Spleen (tissue), 11 donors: ENCODE measurements around the gene RAD51B. TPM values are rescaled to one million over a fixed set of nuclear protein-coding genes. Genes with fewer than 3 reads are reported as not detected.

Experiments used
- DNase-seq: peaks from one replicate; pipeline ENCODE4 v3.0.0-alpha.2; 2020
- H3K27ac ChIP-seq, 8 donors: fragments of 200-600 bp; sonication (generic) in 7 of 8; 1 replicate in 4 of 8; 2 replicates in 4 of 8; pipeline versions ENCODE4 v1.5.0 to v1.8.0; 2016 to 2021; ENCODE audit warnings: inconsistent platforms in 4 of 8, mild to moderate bottlenecking in 4 of 8, moderate library complexity in 1 of 8
- H3K27me3 ChIP-seq, 7 donors: fragments of 200-600 bp; sonication (generic) in 6 of 7; replicated peaks in 1 of 7; 1 replicate in 4 of 7; 2 replicates in 3 of 7; pipeline versions ENCODE4 v1.5.0 to v1.8.0; 2016 to 2021; ENCODE audit warnings: inconsistent platforms in 3 of 7, mild to moderate bottlenecking in 1 of 7
- H3K36me3 ChIP-seq, 6 donors: fragments of 200-600 bp; sonication (generic) in 5 of 6; 1 replicate in 4 of 6; 2 replicates in 2 of 6; pipeline versions ENCODE4 v1.5.0 to v1.8.0; 2016 to 2021; ENCODE audit warnings: inconsistent platforms in 2 of 6
- H3K4me1 ChIP-seq, 6 donors: fragments of 200-600 bp; sonication (generic) in 5 of 6; 1 replicate in 3 of 6; 2 replicates in 3 of 6; pipeline versions ENCODE4 v1.5.0 to v1.8.0; 2016 to 2021; ENCODE audit warnings: inconsistent platforms in 3 of 6
- H3K4me3 ChIP-seq, 8 donors: fragments of 200-600 bp; sonication (generic) in 7 of 8; 1 replicate in 4 of 8; 2 replicates in 4 of 8; pipeline versions ENCODE4 v1.5.0 to v1.8.0; 2016 to 2021; ENCODE audit warnings: inconsistent platforms in 4 of 8, mild to moderate bottlenecking in 4 of 8, moderate library complexity in 2 of 8
- H3K9me3 ChIP-seq, 8 donors: fragments of 200-600 bp; sonication (generic) in 7 of 8; 1 replicate in 4 of 8; 2 replicates in 4 of 8; pipeline versions ENCODE4 v1.5.0 to v1.8.0; 2016 to 2021; ENCODE audit warnings: inconsistent platforms in 4 of 8
- POLR2A ChIP-seq, 3 donors: fragments of 450-650 bp; IDR thresholded peaks; one replicate each; pipeline ENCODE4 v1.5.1; 2017; ENCODE audit warnings: antibody characterized with exemption in 3 of 3, mild to moderate bottlenecking in 1 of 3
- POLR2AphosphoS5 ChIP-seq, 3 donors: sonication (generic); formaldehyde crosslinking; IDR thresholded peaks; one replicate each; pipeline ENCODE4 v1.5.1; 2017; ENCODE audit warnings: antibody characterized with exemption in 3 of 3
- WGBS, 5 donors: extraction: QIAGEN DNeasy Blood & Tissue Kit in 3 of 5; methylation state at CpG; one replicate each; pipeline versions ENCODE4 v1.1.5 to v1.1.7; 2013 to 2018; 5-methylcytosine and 5-hydroxymethylcytosine counted together
- intact Hi-C: fragments of 100-400 bp; cut with DNase I; formaldehyde crosslinking; loops from one replicate; pipeline ENCODE4 v1.15.0; 2023; ENCODE audit warnings: low total_unique reads
- polyA plus RNA-seq, 3 donors: library from polyadenylated mRNA; stranded (reverse); fragments of 200-250 nt; gene quantifications; one replicate each; pipeline ENCODE4 v1.2.1, GENCODE V29; 2013
- total RNA-seq, 7 donors: library from RNA; depleted of rRNA in 3 of 7; stranded (reverse); fragments of >200 nt in 3 of 7; fragmentation: NEBNext Ultra II Directional in 4 of 7; extraction: Animal tissue kit (Norgen Biotek cat#: 25700) in 4 of 7; gene quantifications; one replicate each; pipeline versions ENCODE4 v1.1.0 to v1.2.1, GENCODE V29; 2016 to 2021
- TF ChIP-seq, protein P1 (sequence below), 11 experiments: fragments of 200-600 bp in 7 of 11; fragments of 450-650 bp in 4 of 11; sonication (generic) in 4 of 11; IDR thresholded peaks in 8 of 11; conservative IDR thresholded peaks in 3 of 11; 1 replicate in 7 of 11; 2 replicates in 4 of 11; pipeline versions ENCODE4 v1.4.0 to v1.8.0; 2016 to 2021; ENCODE audit warnings: antibody characterized with exemption in 11 of 11, inconsistent platforms in 4 of 11, mild to moderate bottlenecking in 1 of 11
- donor health status: healthy with polysubstance abuse.
- donor health status: DM: no; HTN: no; CAD: no; lungs with moderate emphysema.
- donor health status: DM: no; HTN: no; CAD: no.
- donor health status: Bipolar disorder and iron deficiency.
- donor health status: healthy.
- donor health status: DM: no; HTN: no; CAD: no.
- donor health status: DM: yes; HTN: yes; CAD: no.

RAD51B gene
- total and polyA plus RNA-seq, 10 donors = 4.2 to 43.7 (median 29.8) TPM

DNA sequence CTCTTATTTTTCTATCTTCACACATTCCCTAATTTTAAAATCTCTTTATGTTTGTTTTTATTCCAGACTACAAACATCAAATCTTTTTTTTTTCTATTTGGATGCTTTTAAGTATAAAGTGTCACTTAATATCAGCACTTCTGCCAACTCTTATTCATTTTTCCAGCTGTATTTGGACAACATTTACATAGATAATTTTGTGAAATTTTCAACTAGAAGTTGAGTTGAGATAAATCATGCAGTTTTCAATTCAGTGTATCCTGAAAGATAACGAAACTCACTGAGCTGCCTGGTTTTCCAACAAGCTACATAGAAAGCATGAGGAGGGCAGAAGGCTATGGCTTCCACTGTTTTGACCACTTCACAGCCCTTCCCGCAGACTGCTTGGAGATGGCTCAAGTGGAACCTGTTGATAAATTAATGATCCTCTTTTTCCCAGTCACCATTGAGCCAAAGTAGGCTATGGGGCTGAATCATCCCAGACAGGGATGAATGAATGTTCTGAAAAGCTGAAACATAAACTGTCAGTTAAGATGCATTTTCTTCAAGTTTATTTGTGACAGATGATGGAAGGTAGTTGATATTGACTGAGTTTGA, 213.9 kb downstream of the RAD51B start:
- intact Hi-C loops = no loop called here
- Histone ChIP-seq H3K36me3 (no peaks in the 10 kb centered on the region), H3K4me1 (peaks cover 0 to 6% (median 0%) of the 10 kb centered on the region in 6 donors), H3K9me3 (peaks cover 0 to 18% (median 6%) of the 10 kb centered on the region in 8 donors), H3K27ac (no peak overlapping the region), H3K4me3 (no peak overlapping the region), H3K27me3 (no peaks in the 10 kb centered on the region)
- no peak for DNase-seq
- 40 to 92% (median 78%) methylated on average over 2 of the region's 2 CpGs for WGBS, 5 donors
- TF ChIP-seq POLR2A (IDR thresholded peaks at IDR 0.05) (no peak), POLR2AphosphoS5 (IDR thresholded peaks at IDR 0.05) (no peak)
- TF ChIP-seq, protein P1, sequence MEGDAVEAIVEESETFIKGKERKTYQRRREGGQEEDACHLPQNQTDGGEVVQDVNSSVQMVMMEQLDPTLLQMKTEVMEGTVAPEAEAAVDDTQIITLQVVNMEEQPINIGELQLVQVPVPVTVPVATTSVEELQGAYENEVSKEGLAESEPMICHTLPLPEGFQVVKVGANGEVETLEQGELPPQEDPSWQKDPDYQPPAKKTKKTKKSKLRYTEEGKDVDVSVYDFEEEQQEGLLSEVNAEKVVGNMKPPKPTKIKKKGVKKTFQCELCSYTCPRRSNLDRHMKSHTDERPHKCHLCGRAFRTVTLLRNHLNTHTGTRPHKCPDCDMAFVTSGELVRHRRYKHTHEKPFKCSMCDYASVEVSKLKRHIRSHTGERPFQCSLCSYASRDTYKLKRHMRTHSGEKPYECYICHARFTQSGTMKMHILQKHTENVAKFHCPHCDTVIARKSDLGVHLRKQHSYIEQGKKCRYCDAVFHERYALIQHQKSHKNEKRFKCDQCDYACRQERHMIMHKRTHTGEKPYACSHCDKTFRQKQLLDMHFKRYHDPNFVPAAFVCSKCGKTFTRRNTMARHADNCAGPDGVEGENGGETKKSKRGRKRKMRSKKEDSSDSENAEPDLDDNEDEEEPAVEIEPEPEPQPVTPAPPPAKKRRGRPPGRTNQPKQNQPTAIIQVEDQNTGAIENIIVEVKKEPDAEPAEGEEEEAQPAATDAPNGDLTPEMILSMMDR (IDR thresholded peaks at IDR 0.05 in 8 of 11, conservative IDR thresholded peaks at IDR 0.05 in 3 of 11) = no peak

DNA sequence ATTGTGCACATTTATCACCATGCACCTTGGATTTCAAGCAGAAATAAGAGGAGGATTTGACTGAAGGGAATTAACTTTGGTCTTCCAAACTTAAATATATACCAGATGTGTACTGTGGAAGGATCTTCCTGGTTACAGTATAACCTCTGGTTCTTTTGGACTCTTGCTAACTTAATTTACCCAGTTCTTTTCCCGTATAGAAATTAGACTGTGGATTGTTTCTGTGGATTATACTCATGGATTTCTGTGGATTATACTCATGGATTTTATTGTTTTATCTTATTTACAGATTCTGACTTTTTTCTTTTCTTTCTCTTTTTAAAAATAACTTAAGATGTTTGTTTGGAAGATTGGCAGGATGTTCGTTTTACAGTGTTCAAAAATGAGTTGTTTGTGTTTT, 215.3 kb downstream of the RAD51B start:
- TF ChIP-seq, protein P1 (IDR thresholded peaks at IDR 0.05 in 8 of 11, conservative IDR thresholded peaks at IDR 0.05 in 3 of 11) = no peak
- TF ChIP-seq POLR2AphosphoS5 (IDR thresholded peaks at IDR 0.05) = no peak
- TF ChIP-seq POLR2A (IDR thresholded peaks at IDR 0.05) = no peak

DNA sequence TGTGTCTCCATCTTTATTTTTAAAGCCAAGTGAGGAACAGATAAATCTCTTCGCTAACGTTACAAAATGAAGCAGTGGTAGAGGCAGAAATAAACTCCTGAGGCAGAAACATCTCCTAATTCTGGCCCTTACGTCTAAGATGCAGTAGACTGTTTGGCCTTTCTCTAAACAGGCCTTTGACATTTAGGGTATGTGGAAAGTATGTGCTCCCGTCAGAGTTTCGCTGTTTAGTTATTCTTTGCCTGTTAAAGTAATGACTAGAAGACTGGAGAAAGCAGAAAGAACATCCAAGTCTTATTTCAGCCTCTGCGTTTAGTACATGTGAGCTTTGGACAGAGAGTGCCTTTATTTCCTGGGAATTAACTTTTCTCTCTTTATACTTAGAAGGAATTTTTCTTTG, 216.6 kb downstream of the RAD51B start:
- no peaks in the 10 kb centered on the region for H3K36me3 ChIP-seq
- H3K9me3 ChIP-seq = peaks cover 0 to 1% (median 0%) of the 10 kb centered on the region in 8 donors
- H3K27ac ChIP-seq = no peak overlapping the region
- DNase-seq = no peak
- TF ChIP-seq, protein P1 (IDR thresholded peaks at IDR 0.05 in 8 of 11, conservative IDR thresholded peaks at IDR 0.05 in 3 of 11) = no peak
- H3K4me1 ChIP-seq = peaks cover 0 to 6% (median 0%) of the 10 kb centered on the region in 6 donors
- H3K4me3 ChIP-seq = no peak overlapping the region
- 89 to 97% (median 95%) methylated on average over 6 of the region's 6 CpGs for WGBS, 5 donors
- intact Hi-C loops = no loop called here
- H3K27me3 ChIP-seq = no peaks in the 10 kb centered on the region

More for the DNA sequence above, 215.3 kb downstream of the RAD51B start:
- intact Hi-C loops = no loop called here
- H3K4me1 ChIP-seq = peaks cover 0 to 6% (median 0%) of the 10 kb centered on the region in 6 donors
- H3K36me3 ChIP-seq = no peaks in the 10 kb centered on the region
- H3K4me3 ChIP-seq = no peak overlapping the region
- no peaks in the 10 kb centered on the region for H3K27me3 ChIP-seq
- H3K9me3 ChIP-seq = peaks cover 0 to 14% (median 3%) of the 10 kb centered on the region in 8 donors
- no peak overlapping the region for H3K27ac ChIP-seq
- no peak for DNase-seq
- WGBS, 5 donors = 86 to 95% (median 93%) methylated on average over 2 of the region's 2 CpGs

DNA sequence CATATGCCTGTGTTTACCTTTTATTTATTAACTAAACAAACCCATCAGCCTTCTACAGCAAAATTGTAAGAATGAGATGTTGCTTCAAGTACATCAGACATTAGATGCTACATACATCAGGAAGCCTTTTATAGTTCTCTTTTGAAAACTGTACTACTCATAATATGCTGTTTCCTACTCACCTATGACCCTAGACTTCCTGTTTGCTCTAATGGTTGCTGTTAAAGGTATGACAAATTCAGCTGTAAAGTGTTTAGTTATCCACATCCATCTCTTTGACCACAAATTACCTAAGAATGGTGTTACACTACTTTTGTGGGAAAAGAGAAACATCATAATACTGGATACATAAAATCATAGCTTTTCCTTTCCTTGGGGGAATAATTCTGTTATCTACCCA, 220.0 kb downstream of the RAD51B start:
- intact Hi-C loops = no loop called here
- H3K27ac ChIP-seq = no peak overlapping the region
- no peak for DNase-seq
- H3K27me3 ChIP-seq = no peaks in the 10 kb centered on the region
- H3K9me3 ChIP-seq = no peaks in the 10 kb centered on the region
- TF ChIP-seq POLR2AphosphoS5 (IDR thresholded peaks at IDR 0.05) = no peak
- no peak for TF ChIP-seq POLR2A (IDR thresholded peaks at IDR 0.05)
- TF ChIP-seq, protein P1 (IDR thresholded peaks at IDR 0.05 in 8 of 11, conservative IDR thresholded peaks at IDR 0.05 in 3 of 11) = no peak
- H3K4me3 ChIP-seq = no peak overlapping the region
- no peaks in the 10 kb centered on the region for H3K4me1 ChIP-seq
- no peaks in the 10 kb centered on the region for H3K36me3 ChIP-seq
